GF-D8 (cell line): ENCODE results near the gene ANKRD11.
A peak's percentile ranks its signal among the peaks of the same experiment; 100 is the strongest.
"Not testable (repeated sequence)": the region's sequence is repeated elsewhere in the genome, so short reads cannot be mapped to it uniquely, and the experiment has no call there.

Experiments
- DNase-seq: peaks from one replicate; lab custom pipeline; 2025; lab: John Stamatoyannopoulos, UW

Gene ANKRD11

GRCh38 chr16:89264800-89265550 lies 225.4 kb downstream of the ANKRD11 start:
- no peak for DNase-seq

DNA sequence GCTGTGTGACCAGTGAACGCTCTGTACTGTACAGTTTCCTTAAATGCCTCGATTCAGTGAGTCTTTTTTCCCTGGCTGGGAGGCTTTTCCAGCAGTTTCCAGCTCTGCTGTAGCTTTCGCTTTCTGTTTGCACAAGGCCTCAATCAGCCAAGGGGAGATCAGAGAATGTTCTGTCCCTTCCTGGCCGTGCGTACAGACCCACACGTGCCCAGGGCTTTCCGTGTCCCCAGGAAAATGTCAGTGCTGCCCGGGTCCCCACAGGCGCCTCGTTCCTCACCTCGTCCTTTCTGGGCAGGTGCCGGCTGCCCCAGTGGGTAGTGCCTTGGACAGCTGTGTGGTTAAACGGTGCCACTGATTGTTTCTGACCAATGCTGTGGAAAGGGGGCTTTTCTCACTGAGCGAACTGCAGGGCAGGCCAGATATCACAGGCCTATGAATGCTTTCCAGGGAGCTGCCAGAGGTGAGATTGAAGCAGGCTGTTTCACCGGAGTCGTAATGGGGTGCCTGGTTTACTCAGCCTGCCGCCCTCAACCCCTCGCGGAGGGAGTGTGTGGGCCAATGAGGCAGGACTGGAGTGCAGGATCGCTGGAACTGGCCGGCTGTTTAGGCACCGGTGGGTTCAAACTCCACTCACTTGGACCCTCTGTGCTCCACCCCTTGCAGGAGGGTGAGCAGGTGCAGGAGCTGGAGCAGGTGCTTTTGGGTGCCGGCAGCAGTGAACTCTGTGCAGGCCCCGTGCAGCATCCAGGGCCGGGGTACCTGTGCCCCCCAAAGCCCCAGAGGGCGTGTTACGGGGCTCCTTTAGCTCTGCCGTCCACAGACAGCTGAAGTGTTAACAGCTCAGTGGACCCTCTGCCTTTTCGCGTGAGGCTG lies 228.4 kb downstream of the ANKRD11 start:
- no peak for DNase-seq

DNA sequence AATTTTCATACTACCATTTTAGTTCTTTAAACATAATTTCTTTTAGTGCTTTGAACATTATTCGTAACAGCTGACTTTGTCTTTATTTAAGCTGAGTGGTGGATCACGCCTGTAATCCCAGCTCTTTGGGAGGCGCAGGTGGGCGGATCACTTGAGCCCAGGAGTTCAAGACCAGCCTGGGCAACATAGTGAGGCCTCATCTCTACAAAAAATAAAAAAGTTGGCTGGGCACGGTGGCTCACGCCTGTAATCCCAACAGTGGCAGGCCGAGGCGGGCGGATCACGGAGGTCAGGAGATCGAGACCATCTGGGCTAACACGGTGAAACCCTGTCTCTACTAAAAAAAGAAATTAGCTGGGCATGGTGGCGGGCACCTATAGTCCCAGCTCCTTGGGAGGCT lies 230.5 kb downstream of the ANKRD11 start:
- DNase-seq = not testable (repeated sequence)

- DNase-seq = no peak
Observed at GRCh38 chr16:89257757-89258465, 232.4 kb downstream of the ANKRD11 start.

GRCh38 chr16:89257281-89257731 lies 233.1 kb downstream of the ANKRD11 start:
- DNase-seq = no peak

GRCh38 chr16:89256651-89257254 lies 233.6 kb downstream of the ANKRD11 start:
- DNase-seq = no peak

- no peak for DNase-seq
Observed at GRCh38 chr16:89253548-89254287, 236.6 kb downstream of the ANKRD11 start.

DNA sequence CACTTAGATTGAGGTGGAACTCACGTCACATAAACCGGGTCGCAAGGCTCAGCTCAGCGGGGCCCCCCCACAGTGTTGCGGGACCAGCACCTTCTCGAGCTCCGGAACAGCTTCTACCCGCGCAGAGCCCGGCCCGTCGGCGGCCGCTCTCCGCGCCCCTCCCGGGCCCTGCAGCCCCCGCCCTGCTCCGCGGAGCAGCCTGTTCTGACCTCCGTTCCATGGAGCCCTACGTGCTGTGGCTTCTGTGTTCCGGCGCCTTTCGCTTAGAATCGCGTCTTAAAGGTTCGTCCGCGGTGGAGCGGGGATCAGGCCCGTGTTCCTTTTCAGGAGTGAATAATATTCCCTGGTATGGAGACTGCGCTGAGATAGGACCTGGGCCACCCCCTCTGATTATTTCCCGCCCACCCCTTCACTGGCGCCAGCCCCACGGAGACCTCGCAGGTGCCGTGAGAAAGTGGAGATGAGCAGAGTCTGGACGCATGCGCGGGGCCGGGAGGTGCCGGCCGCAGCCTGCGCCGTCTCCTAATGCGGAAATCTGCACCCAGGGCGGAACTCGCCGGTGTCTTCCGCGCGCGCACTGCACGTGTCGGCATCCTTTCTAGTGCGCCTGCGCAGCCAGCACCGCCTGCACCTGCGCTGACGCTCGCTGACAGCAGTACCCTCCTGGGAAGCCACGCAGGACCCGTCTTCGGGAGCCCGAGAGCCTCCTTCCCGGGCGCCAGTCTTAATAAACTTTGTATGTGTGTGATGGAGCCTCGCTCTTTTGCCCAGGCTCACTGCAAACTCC lies 242.0 kb downstream of the ANKRD11 start:
- DNase-seq = no peak

GRCh38 chr16:89247734-89248075 lies 242.7 kb downstream of the ANKRD11 start:
- not testable (repeated sequence) for DNase-seq

- DNase-seq = peak; percentile 27
Observed at GRCh38 chr16:89246903-89247733, 243.2 kb downstream of the ANKRD11 start.

DNA sequence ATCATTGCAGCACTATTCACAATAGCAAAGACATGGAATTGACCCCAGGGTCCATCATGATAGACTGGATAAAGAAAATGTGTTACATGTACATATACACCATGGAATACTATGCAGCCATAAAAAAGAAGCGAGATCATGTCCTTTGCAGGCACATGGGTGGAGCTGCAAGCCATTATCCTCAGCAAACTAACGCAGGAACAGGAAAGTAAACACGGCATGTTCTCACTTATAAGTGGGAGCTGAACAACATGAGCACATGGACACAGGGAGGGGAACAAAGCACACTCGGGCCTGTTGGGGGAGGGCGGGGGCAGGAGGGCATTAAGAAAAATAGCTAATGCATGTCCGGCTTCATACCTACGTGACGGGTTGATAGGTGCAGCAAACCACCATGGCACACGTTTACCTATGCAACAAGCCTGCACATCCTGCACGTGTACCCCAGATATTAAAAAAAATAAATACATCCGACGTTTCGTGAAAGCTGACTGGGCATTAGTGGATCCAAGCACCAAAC lies 243.9 kb downstream of the ANKRD11 start:
- DNase-seq = no peak

DNA sequence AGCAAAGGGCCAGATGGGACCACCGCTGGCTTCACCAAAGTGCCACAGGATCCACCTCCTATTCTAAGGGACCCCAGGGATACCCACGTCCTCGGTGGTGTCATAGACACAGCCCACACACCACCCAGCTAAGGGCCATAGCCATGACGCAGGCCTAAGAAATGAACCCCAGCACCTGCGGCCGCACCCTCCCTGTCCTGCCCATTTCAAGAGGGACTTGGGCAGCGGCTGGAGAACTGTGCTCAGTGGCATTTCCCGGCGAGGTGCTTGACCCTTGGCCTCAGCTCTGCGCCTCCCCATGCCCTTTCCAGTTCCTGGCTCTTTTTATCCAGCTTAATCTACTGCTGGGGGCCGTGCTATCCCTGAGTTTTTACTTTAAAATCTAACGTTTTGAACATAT lies 245.6 kb downstream of the ANKRD11 start:
- no peak for DNase-seq

DNA sequence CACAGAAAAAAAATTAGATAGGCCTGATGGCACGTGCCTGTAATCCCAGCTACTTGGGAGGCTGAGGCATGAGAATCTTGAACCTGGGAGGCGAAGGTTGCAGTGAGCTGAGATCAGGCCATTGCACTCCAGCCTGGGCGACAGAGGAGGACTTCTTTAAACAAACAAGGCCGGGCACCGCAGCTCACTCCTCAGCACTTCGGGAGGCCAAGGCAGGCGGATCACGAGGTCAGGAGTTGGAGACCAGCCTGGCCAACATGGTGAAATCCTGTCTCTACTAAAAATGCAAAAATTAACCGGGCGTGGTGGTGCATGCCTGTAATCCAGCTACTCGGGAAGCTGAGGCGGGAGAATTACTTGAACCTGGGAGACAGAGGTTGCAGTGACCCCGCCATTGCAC lies 246.1 kb downstream of the ANKRD11 start:
- not testable (repeated sequence) for DNase-seq

DNA sequence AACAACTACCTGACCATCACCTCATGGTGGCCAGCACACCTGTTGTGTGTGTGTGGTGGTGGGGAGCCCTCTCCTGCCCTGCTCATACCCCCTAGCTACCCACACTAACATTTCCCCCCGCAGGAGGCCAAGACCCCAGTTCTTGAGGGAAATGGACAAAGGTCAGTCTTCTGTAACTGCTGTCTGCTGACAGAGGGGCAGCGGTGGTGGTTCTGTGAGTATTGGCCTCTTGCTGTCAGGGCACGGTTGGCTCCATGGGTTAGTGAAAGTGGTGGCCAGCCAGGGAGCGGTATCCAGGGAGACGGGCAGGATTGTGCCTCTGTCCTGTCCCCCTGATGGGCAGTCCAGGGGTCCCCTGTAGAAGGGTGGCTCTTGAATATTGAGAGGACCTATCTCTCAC lies 246.7 kb downstream of the ANKRD11 start:
- DNase-seq = no peak

- DNase-seq = no peak
Observed at GRCh38 chr16:89242795-89243200, 247.6 kb downstream of the ANKRD11 start.

DNA sequence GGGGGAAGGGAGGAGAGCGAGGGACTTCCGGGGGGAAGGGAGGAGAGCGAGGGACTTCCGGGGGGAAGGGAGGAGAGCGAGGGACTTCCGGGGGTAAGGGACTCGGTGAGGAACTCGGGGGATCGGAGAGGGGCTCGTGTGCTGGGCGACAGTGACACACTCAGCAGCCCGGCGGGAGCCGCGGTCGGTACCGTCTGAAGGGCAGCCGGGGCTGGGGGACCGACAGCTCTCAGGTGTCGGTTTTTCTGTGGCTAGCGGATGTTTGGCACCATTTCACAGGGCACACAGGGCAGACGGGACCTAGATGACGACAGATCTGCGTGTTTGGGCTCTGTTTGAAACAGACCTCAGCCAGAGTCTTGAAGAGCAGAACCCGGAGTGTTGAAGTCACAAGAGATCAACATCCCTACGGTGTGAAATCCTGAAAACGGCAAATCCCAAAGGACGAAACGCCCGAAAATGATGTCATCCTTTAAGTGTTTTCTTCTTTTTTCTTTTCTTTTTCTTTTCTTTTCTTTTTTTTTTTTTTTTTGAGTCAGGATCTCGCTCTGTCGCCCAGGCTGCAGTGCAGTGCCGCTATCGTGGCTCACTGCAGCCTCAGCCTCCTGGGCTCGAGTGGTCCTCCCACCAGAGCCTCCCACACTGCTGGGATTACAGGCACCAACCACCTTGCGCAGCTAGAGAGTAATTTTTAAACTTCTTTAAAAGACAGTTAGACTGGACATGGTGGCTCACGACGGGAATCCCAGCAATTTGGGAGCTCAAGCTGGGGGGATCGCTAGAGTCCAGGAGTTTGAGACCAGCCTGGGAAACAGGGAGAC lies 249.0 kb downstream of the ANKRD11 start:
- DNase-seq = peak; percentile 47

DNA sequence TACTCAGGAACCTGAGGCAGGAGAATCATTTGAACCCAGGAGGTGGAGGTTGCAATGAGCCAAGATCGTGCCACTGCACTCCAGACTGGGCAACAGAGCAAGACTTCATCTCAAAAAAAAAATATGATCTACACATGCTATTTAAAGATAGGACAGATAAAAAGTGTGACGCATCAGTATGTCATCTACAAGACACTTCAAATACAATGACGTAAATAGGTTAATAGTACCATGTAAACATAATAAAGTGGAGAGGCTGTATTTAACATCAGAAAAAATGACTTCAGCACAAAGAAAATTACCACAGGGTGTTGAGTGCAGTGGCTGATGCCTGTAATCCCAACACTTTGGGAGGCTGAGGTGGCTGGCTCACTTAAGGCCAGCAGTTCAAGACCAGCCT lies 252.6 kb downstream of the ANKRD11 start:
- DNase-seq = no peak

DNA sequence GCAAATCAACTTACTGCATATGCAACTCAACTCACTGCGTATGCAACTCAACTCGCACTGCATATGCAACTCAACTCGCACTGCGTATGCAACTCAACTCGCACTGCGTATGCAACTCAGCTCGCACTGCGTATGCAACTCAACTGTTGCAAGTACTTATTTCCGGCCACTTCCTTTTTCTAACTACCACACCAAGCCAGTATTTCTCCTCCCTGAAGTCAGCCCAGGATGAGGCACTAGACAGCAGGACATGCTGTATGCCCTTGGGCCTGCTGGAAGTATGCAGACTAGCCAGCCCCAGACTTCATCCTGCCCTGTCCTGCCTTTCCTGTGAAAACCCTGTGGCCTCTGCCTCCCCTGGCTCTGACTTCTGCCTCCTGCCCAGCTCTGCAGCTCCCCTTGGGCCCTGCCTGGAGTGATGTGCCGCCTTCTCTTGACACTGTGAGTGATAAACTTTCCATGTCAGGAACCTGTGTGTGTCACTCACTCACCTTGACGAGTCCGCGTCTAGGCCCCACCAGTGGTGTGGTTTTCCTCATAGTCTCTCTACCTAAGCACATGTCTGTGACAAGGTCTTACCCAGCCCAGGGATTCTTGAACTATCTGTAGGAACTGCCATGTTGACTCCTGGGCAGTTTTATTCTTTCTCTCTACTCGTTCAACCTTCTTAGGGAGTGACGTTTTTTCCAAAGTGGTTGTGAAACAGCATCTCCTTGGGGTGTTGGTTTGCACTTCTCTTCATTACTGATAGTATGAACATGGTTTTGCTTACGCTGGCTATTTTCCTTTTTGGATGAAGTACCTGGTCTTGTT lies 256.5 kb downstream of the ANKRD11 start:
- DNase-seq = no peak
